IPS-15b (cell line): Measurements from ENCODE around the gene COX18.

Source experiments
- H3K27me3 ChIP-seq: one replicate; pipeline ENCODE4 v1.6.1; 2013; ENCODE audit warnings: low read length; ENCODE audit not compliant: control insufficient read depth, insufficient read depth
- H3K36me3 ChIP-seq: one replicate; pipeline ENCODE4 v1.6.1; 2013; ENCODE audit warnings: low read length; ENCODE audit not compliant: control insufficient read depth, insufficient read depth
- H3K4me1 ChIP-seq: one replicate; pipeline ENCODE4 v1.6.1; 2013; ENCODE audit warnings: mild to moderate bottlenecking, low read length; ENCODE audit not compliant: control insufficient read depth, insufficient read depth
- H3K4me3 ChIP-seq: one replicate; pipeline ENCODE4 v1.5.1; 2013; ENCODE audit warnings: low read depth, low read length
- H3K9ac ChIP-seq: one replicate; pipeline ENCODE4 v1.6.1; 2013; ENCODE audit warnings: low read depth, mild to moderate bottlenecking, low read length
- H3K9me3 ChIP-seq: one replicate; pipeline ENCODE4 v1.6.1; 2013; ENCODE audit warnings: mild to moderate bottlenecking, low read length; ENCODE audit not compliant: control insufficient read depth, insufficient read depth

The COX18 gene, protein sequence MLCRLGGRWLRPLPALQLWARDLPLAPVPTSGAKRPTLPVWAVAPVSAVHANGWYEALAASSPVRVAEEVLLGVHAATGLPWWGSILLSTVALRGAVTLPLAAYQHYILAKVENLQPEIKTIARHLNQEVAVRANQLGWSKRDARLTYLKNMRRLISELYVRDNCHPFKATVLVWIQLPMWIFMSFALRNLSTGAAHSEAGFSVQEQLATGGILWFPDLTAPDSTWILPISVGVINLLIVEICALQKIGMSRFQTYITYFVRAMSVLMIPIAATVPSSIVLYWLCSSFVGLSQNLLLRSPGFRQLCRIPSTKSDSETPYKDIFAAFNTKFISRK

DNA sequence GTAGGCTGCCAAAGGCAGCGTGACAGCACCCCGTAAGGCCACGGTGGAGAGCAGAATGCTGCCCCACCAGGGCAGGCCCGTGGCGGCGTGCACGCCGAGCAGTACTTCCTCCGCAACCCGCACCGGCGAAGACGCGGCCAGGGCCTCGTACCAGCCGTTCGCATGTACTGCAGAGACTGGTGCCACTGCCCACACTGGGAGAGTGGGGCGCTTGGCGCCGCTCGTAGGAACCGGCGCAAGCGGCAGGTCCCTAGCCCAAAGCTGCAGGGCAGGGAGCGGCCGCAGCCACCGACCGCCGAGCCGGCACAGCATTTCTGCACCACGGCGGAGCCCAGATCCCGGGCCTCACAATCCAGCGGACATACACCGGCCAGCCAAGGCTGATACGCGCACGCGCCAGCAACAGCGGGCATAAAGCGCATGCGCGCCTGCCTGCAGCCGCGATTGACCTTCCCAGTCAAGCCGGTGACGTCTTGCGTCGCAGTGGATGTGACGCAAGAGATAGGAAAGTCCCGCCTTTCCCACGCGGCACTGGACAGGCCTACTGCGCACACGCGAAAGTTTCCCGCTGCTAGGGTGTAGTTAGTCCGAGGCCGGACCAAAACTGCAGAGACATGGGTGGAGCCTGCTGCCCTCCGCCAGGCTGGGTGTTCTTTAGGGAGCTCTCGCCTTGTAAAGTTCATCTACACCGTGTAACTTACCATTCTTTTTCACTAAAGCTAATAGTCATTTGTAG is at the start of gene COX18:
COX18 (minus strand) TSS at position 379 of the 736 bp plus-strand sequence; CDS start at position 312, 67 bp downstream.
- peak within 1 kb of the TSS; percentile 90 for H3K9ac ChIP-seq
- H3K4me1 ChIP-seq = no peaks in the 10 kb centered on the region
- peak within 1 kb of the TSS; percentile 95 for H3K4me3 ChIP-seq
- no peaks in the 10 kb centered on the region for H3K36me3 ChIP-seq
- no peaks in the 10 kb centered on the region for H3K9me3 ChIP-seq
- H3K27me3 ChIP-seq = no peaks in the 10 kb centered on the region

DNA sequence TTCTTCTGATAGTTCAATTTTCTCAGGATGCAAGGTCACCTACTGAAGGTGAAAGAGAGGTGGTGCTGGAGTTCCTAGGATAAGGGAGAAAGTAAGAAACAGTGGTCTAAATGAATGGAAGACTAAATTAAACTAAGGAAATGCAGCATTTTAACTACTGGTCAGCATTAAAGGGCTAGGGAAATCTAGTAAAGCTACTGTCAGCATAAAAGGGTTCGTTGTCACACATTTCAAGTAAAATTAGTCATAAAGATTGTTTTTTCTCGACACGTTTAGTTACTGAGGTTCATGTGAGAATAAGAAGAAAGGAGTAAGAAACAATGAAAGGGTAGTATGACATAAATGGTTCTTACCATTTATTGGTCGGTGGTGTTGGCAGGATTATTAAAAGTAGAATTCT is 40.0 kb upstream of the COX18 start:
- Histone ChIP-seq H3K36me3 (no peaks in the 10 kb centered on the region), H3K4me1 (peaks cover 8% of the 10 kb centered on the region), H3K9ac (no peak overlapping the region), H3K4me3 (no peak overlapping the region), H3K27me3 (no peaks in the 10 kb centered on the region), H3K9me3 (no peaks in the 10 kb centered on the region)

DNA sequence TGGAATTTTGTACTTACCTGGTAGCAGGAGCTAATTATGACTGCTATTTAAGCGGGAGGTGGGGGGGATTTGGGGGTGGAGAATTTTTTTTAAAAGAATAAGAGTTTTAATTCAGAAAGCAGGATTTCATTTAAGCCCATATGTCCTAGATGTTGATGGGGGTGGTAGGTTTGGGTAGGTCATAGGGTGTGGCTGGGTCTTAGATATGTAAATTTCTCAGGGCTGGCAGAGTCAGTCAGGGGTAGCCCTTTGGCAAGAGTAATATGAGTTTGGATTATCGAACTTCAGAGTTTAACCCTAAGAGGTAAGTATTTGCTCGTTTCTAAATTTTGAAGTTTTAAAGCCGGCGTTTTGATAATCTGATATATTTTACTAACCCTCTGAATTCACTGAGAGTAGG is 35.2 kb upstream of the COX18 start:
- H3K4me1 ChIP-seq = peaks cover 15% of the 10 kb centered on the region
- peaks cover 4% of the 10 kb centered on the region for H3K36me3 ChIP-seq
- H3K4me3 ChIP-seq = no peak overlapping the region
- no peaks in the 10 kb centered on the region for H3K27me3 ChIP-seq
- H3K9ac ChIP-seq = no peak overlapping the region
- H3K9me3 ChIP-seq = no peaks in the 10 kb centered on the region

DNA sequence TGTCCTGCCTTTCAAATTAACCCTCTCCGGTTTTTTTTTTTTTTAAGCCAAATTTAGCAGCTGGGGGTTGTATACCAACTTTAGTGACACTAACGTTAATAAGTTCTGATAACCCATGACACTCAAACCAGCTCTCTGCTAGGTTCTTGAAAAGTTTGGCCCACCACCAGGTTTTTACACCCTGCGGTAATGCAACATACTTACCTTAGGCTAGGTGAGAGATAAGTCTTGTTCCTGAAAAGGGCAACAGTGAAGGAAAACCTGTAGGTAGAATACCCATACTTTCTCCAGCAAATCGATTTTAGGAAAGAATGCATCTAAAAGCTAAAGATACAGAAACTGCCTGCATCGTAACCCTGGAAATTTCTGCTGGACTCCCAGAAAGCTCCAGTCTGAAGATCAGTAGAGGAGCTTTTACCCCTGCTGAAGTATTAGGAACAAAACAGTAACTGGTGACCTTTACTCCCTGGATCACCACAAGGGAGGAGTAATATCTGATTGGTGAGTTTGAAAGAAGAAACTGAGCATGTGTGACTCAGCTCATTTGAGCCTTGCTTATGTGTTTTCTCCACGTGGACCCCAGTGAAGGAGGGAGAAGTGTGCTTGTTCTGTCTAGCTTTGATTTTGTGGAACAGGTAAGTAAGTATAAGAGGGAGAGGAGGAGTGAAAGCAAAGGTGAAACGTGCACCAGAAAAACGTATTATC is 34.4 kb upstream of the COX18 start:
- Histone ChIP-seq H3K36me3 (peaks cover 5% of the 10 kb centered on the region), H3K4me3 (no peak overlapping the region), H3K27me3 (no peaks in the 10 kb centered on the region), H3K9me3 (no peaks in the 10 kb centered on the region), H3K4me1 (peaks cover 15% of the 10 kb centered on the region), H3K9ac (no peak overlapping the region)

DNA sequence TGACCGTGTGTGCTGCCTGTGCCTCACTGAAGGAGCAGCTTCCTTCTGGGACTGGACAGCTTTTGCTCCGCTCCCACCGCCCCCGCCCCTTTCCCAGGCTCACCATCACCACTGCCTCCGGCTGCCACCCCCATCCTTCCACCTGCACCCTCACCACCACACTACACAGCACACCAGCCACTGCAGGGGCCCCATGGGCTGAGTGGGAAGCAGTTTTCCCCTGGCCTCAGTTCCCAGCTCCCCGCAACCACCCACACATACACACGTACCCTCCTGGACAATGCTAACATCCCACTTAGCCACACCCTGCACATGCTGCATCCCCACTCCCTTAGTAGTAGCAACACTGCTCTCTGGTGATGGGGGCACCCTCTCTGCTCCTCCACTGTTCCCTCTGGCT is 29.6 kb upstream of the COX18 start:
- peaks cover 4% of the 10 kb centered on the region for H3K4me1 ChIP-seq
- no peaks in the 10 kb centered on the region for H3K9me3 ChIP-seq
- H3K4me3 ChIP-seq = no peak overlapping the region
- H3K27me3 ChIP-seq = no peaks in the 10 kb centered on the region
- no peak overlapping the region for H3K9ac ChIP-seq
- H3K36me3 ChIP-seq = peaks cover 5% of the 10 kb centered on the region

DNA sequence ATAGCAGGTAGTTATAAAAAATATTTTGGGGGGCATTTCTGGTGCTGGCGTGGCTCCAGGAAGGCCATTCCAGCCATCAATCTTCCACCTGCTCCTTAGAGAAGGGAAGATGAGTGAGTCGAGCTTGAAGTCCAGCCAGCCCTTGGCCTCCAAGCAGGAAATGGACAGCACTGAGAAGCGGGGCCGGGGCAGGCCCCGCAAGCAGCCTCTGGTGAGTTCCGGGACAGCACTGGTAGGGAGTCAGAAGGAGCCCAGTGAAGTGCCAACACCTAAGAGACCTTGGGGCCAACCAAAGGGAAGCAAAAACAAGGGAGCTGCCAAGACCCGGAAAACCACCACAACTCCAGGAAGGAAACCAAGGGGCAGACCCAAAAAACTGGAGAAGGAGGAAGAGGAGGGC is 29.2 kb upstream of the COX18 start:
- Histone ChIP-seq H3K9ac (no peak overlapping the region), H3K36me3 (peaks cover 5% of the 10 kb centered on the region), H3K4me1 (no peaks in the 10 kb centered on the region), H3K27me3 (no peaks in the 10 kb centered on the region), H3K9me3 (no peaks in the 10 kb centered on the region), H3K4me3 (no peak overlapping the region)

DNA sequence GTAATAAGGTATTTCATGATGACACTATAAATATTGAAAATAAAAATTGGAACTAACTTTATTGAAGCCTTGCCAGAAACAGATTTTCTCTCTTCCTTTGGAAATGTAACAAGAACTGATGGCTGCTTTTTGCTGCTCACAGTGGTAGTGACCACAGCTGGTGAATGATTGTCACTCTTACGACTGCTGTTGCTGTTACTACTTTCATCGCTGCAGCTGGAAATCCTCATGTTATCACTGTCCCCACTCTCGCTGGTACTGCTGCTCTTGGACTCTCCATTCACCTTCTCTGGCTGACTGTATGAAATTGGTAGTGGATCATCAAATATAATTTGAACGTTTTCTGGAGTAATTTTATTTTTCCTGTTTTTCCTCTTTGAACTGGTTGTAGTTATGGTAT is 28.5 kb upstream of the COX18 start:
- no peaks in the 10 kb centered on the region for H3K4me1 ChIP-seq
- no peaks in the 10 kb centered on the region for H3K9me3 ChIP-seq
- H3K27me3 ChIP-seq = no peaks in the 10 kb centered on the region
- no peak overlapping the region for H3K4me3 ChIP-seq
- no peak overlapping the region for H3K9ac ChIP-seq
- peaks cover 5% of the 10 kb centered on the region for H3K36me3 ChIP-seq

DNA sequence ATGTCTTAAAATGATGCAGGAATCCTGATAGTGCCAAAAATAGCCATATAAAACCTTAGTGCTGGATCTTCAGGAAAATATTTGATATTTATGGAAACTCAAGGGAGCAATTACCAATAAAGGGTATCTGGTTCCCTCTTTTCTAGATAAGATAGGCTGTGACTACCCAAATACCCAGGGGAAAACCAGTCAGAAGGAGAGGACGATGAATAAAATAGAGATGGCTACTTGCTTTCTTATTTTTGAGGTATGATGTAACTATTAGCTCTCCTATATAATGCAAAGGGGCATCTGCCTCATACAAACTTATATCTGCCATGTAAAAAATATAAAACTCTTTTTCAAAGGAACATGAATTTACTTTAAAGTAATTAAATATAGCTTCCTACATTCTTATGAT is 23.4 kb upstream of the COX18 start:
- Histone ChIP-seq H3K36me3 (peaks cover 12% of the 10 kb centered on the region), H3K4me1 (no peaks in the 10 kb centered on the region)

DNA sequence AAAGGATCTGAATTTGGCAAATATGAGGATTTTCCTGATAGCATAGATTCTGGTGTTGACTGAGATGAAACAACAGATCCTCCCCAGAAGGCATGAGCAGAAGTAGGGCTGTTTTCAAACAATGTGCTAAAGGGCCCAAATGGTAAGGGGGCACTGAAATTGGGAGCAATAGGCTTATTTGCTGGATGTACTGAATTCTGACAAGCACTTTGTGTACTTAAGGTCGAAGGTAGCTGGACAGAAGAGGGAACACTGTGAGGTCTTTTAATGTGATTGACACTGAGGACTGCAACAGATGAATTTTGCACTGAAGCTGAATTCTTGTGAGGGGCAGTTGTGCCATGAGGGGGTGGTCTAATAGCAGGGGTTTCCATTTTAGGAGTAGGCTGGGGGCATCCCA is 21.2 kb upstream of the COX18 start:
- Histone ChIP-seq H3K27me3 (no peaks in the 10 kb centered on the region), H3K4me3 (no peak overlapping the region), H3K9ac (no peak overlapping the region), H3K36me3 (peaks cover 12% of the 10 kb centered on the region), H3K4me1 (no peaks in the 10 kb centered on the region), H3K9me3 (no peaks in the 10 kb centered on the region)

More for the DNA sequence above, 23.4 kb upstream of the COX18 start:
- no peaks in the 10 kb centered on the region for H3K27me3 ChIP-seq
- no peaks in the 10 kb centered on the region for H3K9me3 ChIP-seq
- H3K4me3 ChIP-seq = no peak overlapping the region
- no peak overlapping the region for H3K9ac ChIP-seq

DNA sequence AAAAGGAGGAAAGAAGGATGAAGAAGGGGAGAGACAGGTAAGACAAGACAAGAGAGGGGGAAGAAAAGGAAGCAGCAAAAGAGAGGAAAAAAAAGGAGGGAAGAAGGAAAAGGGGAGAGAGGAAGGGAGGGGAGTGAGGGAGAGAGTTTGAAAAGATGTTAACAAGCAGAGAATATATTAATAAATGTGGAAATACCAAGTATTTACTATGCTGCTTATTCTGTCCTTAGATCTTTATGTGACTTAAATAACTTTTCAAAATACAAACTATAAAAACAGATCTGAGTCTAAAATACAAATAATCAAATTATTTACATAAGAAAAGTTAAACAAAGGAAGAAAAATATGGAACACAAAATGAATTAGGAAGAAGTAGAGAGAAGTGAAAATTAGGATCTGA is 18.4 kb upstream of the COX18 start:
- peaks cover 12% of the 10 kb centered on the region for H3K36me3 ChIP-seq

DNA sequence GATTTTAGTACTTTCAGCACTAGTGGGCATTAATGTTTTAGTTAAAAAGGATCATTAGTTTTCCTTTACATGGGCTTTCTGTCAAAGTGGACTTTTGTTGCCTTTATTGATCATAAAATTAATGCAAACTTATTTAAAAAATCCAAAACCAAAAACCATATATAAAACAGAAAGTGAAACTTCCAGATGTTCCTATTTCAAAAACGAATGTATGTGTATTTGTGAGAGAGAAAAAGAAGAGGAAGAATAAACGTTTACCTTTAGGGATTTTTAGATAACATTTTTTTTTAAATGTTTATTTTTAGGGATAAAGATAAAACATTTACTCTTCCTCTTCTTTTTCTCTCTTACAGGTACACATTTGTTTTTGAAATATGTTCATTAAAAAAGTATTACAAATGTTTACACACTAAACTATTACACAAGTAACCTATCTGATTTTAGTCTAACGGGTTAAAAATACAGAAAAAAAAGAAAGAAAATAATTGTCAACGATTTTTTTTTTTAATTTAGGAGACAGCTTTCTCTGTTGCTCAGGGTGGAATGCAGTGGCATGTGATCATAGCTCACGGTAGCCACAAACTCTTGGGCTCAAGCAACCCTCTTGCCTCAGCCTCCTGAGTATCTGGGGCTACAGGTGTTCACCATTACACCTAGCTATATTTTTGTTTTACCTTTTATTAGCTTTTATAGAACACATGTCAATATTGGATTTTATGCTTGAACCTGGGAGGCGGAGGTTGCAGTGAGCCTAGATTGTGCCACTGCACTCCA is 16.8 kb upstream of the COX18 start:
- Histone ChIP-seq H3K27me3 (no peaks in the 10 kb centered on the region), H3K9me3 (no peaks in the 10 kb centered on the region), H3K36me3 (peaks cover 4% of the 10 kb centered on the region), H3K4me3 (no peak overlapping the region), H3K4me1 (no peaks in the 10 kb centered on the region), H3K9ac (no peak overlapping the region)

More for the DNA sequence above, 18.4 kb upstream of the COX18 start:
- no peak overlapping the region for H3K4me3 ChIP-seq
- H3K9ac ChIP-seq = no peak overlapping the region
- no peaks in the 10 kb centered on the region for H3K9me3 ChIP-seq
- H3K27me3 ChIP-seq = no peaks in the 10 kb centered on the region
- H3K4me1 ChIP-seq = no peaks in the 10 kb centered on the region
